ENCODE data around the gene MRGPRF.

Gene MRGPRF

DNA sequence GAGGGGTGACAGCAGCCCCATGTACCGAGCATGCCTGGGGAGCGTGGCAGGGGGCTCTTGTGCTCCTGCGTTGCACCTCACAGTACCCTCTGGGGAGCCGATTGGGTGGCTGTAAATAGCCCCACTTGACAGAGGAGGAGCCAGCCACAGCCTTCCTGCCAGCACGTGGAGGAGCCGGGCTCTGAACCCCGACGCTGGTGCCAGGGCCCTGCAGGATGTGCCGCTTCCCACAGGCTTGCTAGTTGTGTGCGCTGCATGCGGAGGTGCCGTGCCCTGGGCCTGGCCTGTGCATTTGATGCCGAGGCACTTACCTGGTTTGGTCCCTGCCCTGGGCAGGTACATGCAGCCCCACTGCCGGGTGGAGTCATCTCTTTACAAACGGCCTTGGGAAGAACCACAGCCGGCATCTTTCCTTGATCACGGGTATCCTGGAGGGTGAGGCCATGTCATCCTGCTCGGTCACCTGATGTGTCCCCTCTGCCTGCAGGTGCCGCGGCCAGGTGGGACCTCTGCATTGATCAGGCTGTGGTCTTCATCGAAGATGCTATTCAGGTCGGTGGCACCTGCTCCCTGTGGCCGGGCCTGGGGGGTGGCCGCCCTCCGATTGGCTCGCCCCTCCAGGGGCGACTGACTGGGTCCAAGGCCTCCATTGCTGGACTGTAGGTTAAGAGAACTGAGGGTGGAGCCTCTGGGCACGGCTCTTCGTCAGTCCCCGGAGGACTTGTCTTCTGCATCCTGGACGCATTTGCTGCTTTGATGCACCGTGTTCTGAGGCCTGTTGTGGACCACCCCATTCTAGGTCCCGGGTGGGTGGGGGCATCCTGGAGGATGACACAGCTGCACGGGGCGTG lies 40.7 kb upstream of the MRGPRF start:
- TF ChIP-seq ZNF274 (IDR thresholded peaks at IDR 0.05; ENCODE audit: low read depth, low read length): no peak
- H3K4me3 ChIP-seq (ENCODE audit: low read length): no peak overlapping the region

DNA sequence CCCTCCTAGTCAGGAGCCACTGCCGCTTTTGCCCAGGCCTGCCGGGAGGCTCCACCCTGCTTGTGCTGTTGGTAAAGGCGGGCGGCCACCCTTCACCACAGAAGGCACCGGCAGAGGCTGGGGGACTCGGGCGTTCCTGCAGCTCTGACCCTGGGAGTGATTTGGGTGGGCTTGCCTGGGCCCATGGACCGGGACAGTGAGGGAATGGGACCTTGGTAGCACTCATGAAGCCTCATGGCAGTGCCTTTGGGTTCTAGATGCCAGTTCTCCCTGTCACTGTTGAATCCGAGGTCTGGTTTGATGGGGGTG lies 40.1 kb upstream of the MRGPRF start:
- H3K4me3 ChIP-seq (ENCODE audit: low read length): no peak overlapping the region

DNA sequence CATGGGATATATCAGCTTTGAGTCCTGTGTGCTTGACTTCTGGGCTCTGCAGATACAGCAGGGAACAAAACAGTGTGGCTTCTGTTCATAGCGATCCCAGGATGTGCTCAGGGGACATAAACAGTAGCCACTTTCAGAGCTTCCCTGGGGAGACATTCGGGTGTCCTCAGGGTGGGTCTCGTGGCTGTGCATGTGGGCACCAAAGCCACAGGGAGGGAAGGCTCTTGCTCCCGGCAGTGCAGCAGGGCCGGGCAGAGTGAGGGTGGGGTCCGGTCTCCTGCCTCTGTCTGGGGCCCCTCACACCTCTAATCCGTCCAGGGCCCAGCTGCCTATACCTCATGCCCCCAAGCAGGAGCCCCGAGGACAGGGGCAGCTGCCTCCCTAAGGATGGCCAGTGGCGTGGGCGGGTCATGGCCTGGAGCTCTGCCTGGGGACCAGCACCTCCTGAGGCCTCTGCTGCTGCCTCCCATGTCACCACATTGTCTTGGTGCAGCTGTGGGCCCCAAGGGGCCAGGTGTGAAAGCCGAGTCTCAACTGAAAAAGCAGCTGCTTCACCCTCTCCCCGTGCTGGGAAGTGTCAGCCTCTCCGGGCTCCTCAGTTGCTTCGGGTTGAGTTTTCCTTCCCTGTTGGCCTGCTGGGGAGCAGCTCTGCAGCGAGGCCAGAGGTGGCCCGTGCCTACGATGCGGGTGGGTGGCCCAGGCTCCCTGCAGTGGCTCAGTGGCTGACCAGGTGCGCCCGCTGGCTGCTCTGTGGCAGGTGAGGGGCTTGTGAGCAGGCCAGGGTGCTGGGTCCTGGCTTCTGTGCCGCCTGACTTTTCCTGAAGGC lies 39.5 kb upstream of the MRGPRF start:
- TF ChIP-seq ZNF274 (IDR thresholded peaks at IDR 0.05; ENCODE audit: low read depth, low read length): no peak
- H3K4me3 ChIP-seq (ENCODE audit: low read length): no peak overlapping the region

More for the DNA sequence above, 40.1 kb upstream of the MRGPRF start:
- no peak for TF ChIP-seq ZNF274 (IDR thresholded peaks at IDR 0.05; ENCODE audit: low read depth, low read length)

DNA sequence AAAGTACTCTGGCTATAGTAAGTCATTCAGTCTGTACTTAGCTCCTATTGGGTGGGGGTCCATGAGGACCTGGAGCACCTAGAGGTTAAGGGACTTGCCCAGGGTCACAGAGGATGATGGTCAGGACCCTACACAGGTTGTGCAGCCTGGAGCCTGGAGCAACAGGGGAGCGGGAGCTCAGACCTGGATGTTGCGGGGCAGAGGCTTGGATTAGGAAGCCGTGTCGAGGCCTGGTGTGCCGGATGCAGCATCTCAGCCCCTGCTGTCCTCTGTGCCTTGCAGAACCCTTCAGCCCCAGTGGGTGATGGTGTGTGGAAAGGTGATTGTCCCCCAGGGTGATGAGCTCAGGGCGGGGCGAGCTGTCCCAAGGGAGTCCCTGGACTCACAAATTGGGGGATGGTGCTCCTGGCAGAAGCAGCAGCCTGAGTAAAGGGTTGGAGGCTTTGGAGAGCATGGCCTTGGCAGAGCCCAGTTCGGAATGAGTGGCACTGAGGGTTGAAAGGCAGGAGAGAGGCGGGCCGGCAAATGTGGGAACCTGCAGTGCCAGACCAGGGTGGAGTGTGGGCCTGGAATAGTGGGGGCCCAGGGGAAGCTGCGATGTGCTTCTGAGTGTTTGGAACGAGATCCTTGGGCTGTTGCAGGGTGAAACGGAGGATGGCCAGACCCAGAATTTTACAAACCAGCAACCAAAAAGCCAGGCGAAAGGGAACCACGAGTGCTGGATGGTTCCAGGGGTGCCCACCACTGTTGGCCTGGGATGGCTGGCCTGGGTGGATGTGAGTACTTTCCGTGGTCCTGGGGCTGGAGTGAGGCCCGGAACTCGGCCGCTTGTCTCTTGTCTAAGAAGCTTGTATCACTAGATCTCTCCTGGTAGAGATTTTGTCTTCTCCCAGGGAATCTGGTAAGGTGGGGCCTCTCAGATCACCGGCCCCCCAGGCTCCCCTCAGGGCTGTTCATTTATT lies 38.6 kb upstream of the MRGPRF start:
- TF ChIP-seq ZNF274 (IDR thresholded peaks at IDR 0.05; ENCODE audit: low read depth, low read length): no peak
- H3K4me3 ChIP-seq (ENCODE audit: low read length): no peak overlapping the region

DNA sequence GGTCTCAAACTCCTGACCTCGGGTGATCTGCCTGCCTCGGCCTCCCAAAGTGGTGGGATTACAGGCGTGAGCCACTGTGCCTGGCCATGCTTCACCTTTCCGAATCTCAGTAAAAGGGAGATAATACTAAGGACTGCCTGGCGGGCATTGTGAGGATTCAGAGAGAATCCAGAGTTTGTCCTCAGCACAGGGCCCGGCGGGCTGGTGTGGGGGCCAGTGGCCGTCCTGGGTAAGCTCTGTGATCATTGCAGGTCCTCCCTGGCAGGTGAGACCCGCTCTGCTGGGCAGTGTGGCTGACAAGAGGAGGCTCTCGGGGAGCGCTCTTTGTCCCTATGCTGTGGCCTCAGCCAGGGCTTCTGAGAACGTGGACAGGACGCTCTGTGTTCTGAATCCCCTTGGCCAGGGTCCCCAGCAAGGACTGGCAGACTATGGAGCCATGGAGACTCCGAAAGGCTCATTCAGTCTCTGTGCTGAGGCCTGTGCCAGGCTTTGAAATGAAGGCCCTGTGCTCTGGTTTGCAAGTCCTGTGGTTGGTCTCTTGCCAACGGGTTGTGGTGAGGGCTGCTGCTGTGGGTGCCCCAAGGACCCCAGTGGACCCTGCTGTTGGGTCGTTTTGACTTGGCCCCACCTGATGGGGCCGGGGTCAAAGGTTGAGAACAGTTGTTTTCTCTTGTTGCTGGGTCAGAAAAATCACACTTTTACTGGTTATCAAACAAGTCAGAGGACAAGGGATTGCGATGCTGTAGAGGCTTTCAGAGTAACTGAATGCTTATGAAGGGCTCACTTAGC lies 37.7 kb upstream of the MRGPRF start:
- H3K4me3 ChIP-seq (ENCODE audit: low read length): no peak overlapping the region
- no peak for TF ChIP-seq ZNF274 (IDR thresholded peaks at IDR 0.05; ENCODE audit: low read depth, low read length)

DNA sequence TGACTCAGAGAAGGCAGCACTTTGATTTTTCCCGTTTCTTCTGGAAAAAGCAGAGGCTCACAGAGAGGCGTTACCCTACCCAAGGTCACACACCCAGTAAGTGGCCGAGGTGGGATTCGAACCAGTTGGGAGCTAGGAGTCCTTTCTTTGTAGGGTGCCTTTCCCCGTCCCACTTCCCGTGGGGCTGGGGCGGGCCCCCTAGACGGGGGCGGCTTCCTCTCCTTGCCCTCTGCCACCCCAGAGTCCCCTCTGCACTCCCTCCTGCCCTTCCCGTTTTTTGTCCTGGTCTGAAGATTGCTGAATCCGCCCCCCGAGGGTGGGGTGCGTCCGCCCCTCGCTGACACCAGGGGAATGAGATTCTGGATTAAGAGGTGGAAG lies 36.4 kb upstream of the MRGPRF start:
- peak overlapping the region; percentile 76; the same call in 1 of the 2 replicates for H3K4me3 ChIP-seq (ENCODE audit: low read length)
- no peak for TF ChIP-seq ZNF274 (IDR thresholded peaks at IDR 0.05; ENCODE audit: low read depth, low read length)

DNA sequence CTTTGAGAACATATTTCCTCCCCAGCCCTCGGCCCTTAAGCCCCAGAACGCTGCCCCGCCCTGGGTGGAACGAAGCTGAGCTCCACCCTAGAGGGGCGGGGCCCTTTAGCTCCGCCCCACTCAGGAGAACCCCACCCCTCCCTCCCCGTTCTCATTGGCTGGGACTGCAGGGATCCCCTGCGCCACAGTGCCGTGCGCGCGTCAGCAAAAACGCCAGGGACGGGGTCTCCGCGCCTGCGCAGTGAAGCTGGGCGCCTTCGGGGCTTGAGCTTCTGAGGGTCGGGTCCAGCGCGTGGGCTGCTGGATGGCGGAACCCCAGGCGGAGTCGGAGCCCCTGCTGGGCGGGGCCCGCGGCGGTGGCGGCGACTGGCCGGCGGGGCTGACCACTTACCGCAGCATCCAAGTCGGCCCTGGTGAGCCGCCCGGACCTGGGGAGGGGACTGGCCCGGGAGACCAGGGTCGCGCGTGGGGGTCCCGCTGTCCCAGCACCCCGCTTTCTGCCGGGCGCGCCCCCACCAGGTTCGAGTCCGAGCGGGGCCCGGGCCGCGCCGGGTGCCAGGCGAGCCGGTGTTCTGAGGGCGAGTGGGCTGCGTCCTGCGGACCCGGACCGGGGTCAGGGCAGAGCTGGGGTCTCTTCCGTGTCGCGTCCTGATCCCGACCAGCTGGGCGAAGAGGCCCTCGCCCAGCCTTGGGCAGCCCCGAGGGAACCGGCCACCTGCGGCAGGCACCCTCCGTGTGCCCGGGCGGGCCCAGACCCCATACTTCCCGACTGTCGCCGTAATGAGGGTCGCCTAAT lies 35.8 kb upstream of the MRGPRF start, which contains the start of gene TPCN2:
Gene TPCN2, plus strand, starts transcription at position 239 of the 796 bp plus-strand sequence. Its CDS starts 66 bp downstream, at position 305.
- peak within 1 kb of the TSS; percentile 76; the same call in 1 of the 2 replicates for H3K4me3 ChIP-seq (ENCODE audit: low read length)
- no peak for TF ChIP-seq ZNF274 (IDR thresholded peaks at IDR 0.05; ENCODE audit: low read depth, low read length)

DNA sequence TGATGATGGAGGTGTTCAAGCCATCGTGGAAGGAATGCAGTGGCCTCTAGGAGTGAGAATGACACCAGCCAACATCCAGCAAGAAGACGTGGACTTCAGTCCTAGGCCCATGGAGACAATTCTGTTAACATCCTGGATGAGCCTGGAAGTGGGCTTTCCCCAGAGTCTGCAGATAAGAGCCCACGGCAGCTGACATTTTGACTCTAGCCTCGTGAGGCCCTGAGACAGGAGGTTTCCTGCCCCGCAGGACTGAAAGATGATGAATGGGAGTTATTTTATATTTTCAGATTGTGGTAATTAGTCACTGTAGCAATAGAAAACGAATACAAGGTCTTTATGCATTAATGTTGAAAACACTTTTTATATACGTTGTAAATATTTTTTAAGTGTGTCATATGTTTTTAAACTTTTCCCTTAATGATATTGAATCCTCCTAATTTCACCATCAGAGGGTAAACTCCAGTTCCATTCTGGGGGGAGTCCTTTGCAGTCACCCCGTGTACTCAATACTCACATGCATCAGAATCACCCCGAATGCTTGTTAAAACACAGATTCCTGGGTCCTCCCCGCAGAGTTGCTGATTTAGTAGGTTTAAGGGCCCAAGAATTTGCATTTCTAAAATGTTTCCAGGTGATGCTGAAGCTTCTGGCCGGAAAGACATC lies 35.1 kb upstream of the MRGPRF start:
- H3K4me3 ChIP-seq (ENCODE audit: low read length): no peak overlapping the region
- no peak for TF ChIP-seq ZNF274 (IDR thresholded peaks at IDR 0.05; ENCODE audit: low read depth, low read length)

DNA sequence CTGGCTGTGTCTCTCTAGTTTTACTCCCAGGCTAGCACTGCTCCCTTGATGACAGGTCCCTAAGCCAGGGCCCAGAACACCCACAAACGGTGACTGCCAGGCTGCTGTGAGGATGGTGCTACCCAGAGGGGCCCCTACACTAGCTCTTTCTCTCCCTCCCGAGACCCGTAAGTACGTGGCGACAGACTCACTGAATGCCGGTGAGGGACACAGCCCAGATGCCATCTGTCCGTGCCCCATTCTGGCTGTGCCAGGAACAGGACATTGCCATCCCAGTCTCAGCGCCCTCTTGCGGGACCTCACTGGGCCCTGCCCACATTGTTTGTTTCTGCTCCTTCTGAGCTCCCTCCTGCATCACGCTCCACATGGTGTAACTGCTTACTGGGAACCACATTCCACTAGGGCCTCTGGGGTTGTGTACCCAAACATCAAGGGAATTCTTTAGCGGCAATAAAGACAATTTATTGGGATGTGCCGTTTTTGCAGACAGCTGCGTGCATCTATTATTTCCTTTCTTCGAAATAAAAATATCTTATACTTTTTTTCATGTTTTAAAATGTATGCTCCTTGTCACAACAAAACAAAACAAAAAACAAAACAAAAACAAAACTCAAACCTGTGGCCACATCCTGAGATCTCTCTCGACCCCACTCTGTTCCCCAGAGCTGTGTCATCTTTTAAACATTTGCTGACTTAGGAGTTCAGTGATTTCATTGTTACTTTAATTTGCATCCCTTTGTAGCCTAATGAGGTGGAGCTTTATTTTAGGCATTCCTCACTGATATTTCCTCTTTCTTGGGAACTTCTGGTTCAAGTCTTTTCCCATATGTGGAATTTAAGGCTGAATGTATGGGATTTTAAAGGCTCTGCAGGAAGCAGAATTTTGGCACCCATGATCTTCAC lies 31.3 kb upstream of the MRGPRF start:
- TF ChIP-seq ZNF274 (IDR thresholded peaks at IDR 0.05; ENCODE audit: low read depth, low read length): no peak
- H3K4me3 ChIP-seq (ENCODE audit: low read length): no peak overlapping the region

DNA sequence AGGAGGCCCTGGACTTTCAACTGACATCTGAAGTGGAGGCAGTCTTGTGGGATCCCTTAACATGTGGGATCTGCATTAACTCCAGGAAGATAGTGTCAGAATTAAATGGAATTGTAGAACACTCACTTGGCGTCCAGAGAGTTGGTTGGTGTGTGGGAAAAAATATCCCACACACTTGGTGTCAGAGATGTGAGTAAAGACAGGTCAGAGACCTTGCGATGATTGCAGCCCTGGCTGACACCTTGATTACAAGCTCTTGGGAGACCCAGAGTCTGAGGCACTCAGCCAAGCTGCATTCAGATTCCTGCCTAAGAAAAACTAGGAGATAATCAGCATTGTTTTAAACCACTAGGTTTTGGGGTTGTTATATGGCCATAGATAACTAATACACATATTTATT lies 28.5 kb upstream of the MRGPRF start:
- TF ChIP-seq ZNF274 (IDR thresholded peaks at IDR 0.05; ENCODE audit: low read depth, low read length): no peak
- H3K4me3 ChIP-seq (ENCODE audit: low read length): no peak overlapping the region
